HEK293T (cell line): ENCODE measurements around the gene CRADD.

ENCODE experiments used
- BHLHE40 ChIP-seq: fragments of 450-650 bp; IDR thresholded peaks from 2 replicates; pipeline ENCODE4 v1.6.1; 2016; ENCODE audit warnings: mild to moderate bottlenecking, moderate library complexity, borderline replicate concordance
- FOXA1 ChIP-seq: fragments of 450-650 bp; IDR thresholded peaks from 2 replicates; pipeline ENCODE4 v1.6.1; 2016; ENCODE audit warnings: mild to moderate bottlenecking
- L3MBTL2 ChIP-seq: fragments of 450-650 bp; conservative IDR thresholded peaks from 2 replicates; pipeline ENCODE4 v1.6.1; 2016; ENCODE audit warnings: mild to moderate bottlenecking

- TF ChIP-seq L3MBTL2 (no peak), BHLHE40 (no peak), FOXA1 (no peak)
These were observed 38.2 kb upstream of the CRADD start for GRCh38 chr12:93638954-93639353.
